ENCODE measurements around the gene FAM180B.
"Not testable (repeated sequence)": the region's sequence is repeated elsewhere in the genome, so short reads cannot be mapped to it uniquely, and the experiment has no call there.

FAM180B gene

DNA sequence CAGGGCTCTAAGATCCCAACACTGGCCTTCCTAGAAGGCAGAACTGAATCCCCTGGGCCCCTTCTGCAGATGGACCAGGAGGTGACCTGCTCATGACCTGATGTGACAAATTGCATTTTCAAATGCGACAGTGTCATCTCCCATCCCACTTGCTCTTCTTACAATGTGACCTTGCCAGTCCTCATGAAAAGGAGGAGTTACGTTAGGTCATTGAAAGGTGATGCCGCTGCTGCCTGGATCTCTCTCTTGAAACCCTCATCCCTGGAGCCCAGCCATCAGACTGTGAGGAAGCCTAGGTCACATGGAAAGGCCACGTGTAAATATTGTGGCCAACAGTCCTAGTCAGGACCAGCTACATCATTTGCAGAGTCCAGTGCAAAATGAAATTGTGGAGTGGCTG, 13.4 kb downstream of the FAM180B start:
- no peak for DNase-seq

DNA sequence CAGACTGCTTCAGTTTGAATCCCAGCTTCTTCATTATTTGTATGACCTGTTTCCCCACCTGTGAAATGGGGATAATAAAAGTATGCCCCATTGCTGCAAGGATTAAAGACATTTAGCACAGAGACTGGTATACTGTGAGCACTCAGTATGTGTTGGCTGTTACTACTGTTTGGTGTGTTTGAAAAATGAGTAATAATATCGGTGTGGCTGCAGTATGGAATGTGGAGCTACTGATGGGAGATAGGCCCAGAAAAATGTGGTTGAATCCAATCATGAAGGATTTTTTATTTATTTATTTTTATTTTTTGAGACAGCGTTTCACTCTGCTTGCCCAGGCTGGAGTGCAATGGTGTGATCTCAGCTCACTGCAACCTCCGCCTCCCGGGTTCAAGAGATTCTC, 16.8 kb downstream of the FAM180B start:
- DNase-seq = no peak

DNA sequence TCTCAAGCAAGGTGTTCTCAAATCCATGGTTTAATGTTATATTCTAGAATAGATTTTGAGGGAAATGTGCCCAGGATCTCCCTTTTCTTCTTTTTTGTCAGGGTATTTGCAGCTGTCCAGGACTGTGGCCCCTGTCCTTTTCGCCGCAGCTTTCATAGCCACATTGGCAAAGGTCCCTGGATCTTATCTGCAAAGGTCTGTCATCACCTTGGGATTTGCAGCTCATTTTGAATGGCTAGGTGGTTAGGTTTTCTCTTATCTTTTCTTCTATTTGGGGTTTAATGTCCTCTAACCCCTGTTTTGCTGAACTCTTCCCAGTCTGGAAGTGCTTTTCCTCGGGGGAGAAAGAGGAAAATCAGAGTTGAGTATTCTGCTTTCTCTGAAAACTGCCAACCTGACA, 19.4 kb downstream of the FAM180B start:
- DNase-seq = no peak

DNA sequence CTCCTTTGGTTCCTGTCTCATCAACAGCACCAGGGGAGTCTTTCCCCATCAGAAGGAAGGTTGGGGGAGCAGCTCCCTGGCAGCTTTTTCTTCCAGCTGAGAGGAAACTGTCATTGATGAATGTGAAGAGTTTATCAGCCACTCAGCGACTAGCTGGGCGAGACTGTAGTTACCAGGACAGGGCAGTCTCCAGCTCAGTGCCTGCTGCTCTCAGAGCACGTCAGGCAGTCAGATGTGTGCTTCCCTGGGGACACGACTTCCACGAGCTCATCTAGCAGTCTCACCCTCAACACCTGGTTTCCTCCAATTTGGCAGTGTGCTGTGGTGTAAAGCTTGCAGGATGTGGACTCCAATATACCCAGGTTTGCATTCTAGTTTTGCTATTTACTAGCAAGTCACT, 20.3 kb downstream of the FAM180B start:
- no peak for DNase-seq

DNA sequence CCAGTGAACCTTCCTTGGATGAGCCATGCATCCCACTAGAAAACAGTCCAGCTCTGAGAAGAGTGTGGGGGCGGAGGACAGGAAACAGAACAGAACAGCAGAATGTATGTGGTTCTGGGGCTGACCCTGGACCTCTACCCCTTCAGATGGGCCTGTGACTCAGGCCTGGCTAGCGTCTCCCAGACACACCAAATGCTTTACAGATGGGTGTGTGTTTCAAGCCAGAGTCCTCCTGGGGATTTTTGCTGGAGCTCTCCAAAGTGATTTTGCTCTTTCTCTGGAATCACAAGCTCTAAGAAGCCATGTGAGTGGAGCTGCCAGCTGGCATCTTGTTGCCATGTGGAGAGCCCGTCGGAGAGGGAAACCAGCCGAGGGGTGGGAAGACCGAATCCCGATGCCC, 20.9 kb downstream of the FAM180B start:
- no peak for DNase-seq

DNA sequence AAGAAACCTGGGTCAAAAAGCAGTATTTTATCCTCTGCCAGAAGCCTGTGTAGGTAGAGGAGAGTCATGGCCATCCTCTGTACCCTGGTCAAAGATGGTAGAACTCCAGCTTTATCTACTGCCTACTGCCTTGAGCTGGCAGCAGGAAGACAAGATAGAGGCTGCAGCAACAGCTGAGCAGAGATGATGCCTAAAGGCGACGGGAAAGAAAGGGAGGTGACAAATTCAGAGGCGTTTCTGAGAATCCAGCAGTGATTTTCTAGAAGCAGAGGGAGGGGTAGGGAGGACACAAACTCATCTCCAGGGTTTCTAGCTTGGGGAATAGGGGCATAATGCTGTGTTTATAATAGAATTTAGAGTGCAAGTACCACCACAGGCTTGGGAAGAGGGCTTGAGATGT, 23.2 kb downstream of the FAM180B start:
- DNase-seq = no peak

DNA sequence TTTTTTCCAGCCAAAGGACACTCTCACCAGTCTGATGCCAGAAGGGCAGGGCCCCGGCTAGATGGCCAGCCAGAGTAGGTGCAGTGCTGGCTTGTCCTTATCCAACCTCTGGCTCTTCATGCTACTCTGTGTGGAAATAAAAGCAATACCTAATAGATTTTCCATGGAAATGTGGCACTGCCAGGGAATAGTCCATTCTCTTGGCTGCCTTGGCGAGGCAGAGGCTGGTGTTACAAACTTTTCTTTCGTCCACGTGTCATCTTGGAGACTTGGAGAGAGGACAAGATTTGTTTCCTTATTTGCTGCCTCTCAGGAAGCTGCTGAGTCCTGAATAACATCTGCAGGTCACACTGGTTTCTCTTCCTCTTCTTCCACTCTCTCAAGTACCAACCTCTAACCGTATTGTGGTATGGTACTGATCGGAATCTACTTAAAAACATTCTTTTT, 24.9 kb downstream of the FAM180B start:
- no peak for DNase-seq

DNA sequence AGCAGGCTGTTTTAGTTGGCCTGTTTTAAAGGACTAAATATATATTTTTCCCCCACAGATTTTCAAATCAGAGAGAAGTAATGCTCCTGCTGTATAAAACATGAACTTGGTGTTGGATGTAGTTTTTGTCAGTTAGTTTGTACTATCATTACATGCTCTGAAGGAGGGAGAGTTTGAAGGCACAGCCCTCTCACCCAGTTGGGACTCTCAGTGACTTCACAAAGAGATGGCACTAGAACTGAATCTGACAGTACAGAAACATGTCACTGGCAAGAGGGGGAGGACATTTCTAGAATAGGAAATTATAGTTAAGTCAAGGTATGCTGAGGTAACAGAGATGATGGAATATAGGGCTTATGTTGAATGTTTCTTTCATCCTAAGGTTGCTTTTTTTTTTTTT, 28.8 kb downstream of the FAM180B start:
- no peak for DNase-seq

DNA sequence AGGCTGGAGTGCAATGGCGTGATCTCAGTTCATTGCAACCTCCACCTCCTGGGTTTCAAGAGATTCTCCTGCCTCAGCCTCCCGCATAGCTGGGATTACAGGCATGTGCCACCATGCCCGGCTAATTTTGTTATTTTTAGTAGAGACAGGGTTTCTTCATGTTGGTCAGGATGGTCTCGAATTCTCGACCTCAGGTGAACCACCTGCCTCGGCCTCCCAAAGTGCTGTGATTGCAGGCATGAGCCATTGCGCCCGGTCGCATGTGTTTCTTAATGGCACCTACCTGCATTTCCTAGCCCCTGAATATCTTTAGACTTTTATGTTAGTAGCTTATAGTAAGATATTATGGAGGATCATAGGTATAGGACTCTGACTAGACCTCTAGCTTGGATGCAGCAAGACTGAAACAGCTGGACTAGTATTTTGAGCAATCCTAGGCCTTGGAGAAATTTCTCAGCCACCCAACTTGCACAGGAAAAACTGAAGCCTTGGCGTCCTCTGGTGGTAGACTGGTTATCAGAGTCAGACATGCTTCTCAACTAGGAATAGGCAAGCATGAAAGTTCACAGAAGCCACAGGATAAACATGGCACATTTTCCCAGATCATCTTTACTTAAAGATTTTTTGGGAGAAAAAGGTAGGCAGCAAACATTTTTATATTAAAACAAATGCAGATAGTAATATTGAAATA, 30.4 kb downstream of the FAM180B start:
- DNase-seq = no peak

DNA sequence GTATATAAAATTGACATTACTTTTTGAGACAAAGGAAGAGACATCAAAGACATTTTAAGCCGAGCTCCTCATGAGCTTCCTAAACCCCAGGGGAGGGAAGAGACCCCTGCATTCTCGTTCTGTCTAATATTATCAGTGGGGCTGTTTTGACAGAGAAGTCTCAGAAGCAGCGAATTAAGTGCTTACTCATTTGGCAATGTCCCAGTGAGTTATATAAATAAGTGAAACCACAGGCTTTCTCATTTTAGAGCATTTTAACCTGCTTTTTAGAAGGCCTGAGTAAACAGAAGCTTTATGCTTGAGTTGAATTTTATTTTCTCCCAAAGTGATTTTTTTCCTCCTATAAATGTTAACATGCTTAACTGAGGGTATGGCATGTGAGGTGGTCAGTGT, 30.9 kb downstream of the FAM180B start:
- DNase-seq = no peak

DNA sequence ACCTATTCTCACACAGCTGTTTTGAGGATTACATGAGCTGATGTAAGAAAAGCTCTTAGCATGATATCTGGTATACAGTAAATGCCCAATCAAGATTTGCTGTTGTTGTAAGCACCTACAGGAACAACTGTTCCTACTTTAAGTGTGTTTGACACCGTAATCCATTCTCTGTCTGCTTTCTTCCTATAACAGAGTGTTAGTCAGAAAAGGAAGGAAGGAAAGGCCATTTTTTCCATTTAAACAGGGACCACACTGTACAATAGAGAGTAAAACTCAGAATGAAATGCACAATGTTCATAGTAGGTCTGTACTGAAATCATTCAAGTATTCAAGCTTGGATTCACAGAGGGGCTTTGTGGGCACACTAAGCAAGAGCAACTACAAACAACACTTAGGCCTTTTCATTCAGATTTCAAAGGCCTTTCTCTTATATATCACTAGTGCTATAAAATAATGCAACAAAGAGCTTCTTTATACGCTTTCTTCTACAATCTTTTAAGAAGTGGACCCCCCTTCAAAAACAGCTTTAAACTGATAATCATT, 34.4 kb downstream of the FAM180B start:
- no peak for DNase-seq

DNA sequence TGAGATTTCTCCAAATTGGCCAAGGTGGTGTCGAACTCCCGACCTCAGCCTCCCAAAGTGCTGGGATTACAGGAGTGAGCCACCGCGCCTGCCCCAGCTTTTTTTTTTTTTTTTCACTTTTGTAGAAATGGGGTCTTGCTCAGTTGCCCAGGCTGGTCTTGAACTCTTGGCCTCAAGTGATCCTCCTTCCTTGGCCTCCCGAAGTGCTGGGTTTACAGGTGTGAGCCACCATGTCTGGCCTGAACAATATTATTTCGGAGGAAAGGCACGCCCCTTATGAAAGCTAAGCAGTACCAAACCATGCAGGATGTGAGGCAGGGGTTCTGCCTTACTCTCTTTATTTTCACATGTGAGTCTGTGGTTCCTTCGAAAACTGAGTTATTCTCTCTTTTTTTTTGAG, 39.8 kb downstream of the FAM180B start:
- no peak for DNase-seq

DNA sequence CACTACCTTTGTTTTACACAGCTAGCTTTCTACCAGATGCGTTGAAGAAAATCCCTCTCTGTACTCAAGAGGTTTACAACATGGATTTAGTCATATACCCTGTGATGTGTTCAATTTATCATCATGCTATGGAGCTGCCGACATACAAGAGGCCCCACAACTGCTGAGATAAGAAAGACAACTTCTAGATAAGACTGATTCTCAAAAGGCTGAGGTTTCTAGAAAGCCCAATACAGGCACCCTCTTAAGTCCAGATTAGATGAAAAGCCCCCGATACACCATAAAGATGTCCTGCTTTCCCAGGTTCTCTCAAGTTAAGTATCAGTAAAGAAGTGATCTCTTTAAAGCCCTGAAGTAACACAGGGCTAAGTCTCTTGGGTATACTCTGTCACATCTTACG, 41.5 kb downstream of the FAM180B start:
- no peak for DNase-seq

DNA sequence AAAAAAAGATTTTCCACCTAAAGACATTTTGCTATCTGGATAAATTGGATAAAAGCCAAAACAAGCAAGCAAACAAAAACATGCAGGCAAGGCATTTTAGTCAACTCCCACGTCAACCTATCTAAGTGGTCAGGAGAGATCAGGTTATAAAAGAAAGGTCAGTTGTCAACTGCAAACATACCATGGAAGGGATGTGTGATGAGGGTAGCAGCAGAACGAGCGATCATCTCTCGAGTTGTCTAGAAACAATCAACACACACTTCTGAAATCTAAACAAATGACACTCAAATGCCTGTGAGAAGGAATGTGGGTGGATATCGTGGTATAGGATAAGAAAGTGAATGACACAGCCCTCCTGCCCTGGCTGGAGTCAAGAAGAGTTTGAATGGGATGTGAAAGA, 45.0 kb downstream of the FAM180B start:
- no peak for DNase-seq

DNA sequence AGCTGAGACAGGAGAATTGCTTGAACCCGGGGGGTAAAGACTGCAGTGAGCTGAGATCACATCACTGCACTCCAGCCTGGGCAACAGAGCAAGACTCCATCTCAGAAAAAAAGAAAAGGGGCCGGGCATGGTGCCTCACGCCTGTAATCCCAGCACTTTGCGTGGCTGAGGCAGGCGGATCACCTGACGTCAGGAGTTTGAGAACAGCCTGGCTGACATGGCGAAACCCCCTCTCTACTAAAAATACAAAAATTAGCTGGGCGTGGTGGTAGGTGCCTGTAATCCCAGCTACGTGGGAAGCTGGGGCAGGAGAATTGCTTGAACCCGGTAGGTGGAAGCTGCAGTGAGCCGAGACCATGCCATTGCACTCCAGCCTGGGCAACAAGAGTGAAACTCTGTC, 49.9 kb downstream of the FAM180B start:
- not testable (repeated sequence) for DNase-seq
